GM18508 (cell line): ENCODE data around the gene LINGO4.

Experiments
- ATAC-seq: cut with Tn5 transposase; IDR thresholded peaks from one replicate; pipeline ENCODE4 v1.9.1; 2021; ENCODE audit warnings: moderate number of reproducible peaks; ENCODE audit not compliant: insufficient read depth, unreplicated experiment

LINGO4 gene

GRCh38 chr1:151756291-151756690, 48.9 kb downstream of the LINGO4 start:
- no peak for ATAC-seq
